ENCODE results near the gene PGLYRP1.

Gene PGLYRP1

DNA sequence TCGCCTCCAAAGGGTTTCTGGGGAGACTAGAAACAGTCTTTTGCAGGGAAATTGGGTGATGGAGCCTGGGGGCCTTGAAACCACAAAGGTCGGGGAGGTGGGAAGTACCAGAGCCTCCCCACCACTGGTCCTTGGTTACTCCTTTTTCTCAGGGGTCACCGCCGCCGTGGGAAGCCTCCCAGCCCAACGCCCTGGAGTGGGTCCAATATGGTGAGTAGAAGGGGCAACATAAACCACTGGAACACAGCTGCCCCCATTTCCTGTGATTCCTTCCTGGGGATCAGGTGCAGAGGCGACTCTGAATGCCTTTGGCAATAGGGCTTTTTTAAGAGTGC, 5.8 kb downstream of the PGLYRP1 start:
- no peak for TF ChIP-seq CTCF (IDR thresholded peaks at IDR 0.05; ENCODE audit: low read depth, low read length, missing control alignments)
- no peak for DNase-seq (ENCODE audit: low read depth)
- in situ Hi-C loops (cut with HindIII; ENCODE audit: low sequenced_read_pairs) = no loop called here
- H3K4me3 ChIP-seq (ENCODE audit: low read depth, low read length) = no peak overlapping the region

GRCh38 chr19:46016426-46017094, 6.3 kb downstream of the PGLYRP1 start:
- in situ Hi-C loops (cut with HindIII; ENCODE audit: low sequenced_read_pairs) = no loop called here
- peak overlapping the region; percentile 36 for H3K4me3 ChIP-seq (ENCODE audit: low read depth, low read length)
- DNase-seq (ENCODE audit: low read depth) = peak; percentile 62
- peak; percentile 78 for TF ChIP-seq CTCF (IDR thresholded peaks at IDR 0.05; ENCODE audit: low read depth, low read length, missing control alignments)

DNA sequence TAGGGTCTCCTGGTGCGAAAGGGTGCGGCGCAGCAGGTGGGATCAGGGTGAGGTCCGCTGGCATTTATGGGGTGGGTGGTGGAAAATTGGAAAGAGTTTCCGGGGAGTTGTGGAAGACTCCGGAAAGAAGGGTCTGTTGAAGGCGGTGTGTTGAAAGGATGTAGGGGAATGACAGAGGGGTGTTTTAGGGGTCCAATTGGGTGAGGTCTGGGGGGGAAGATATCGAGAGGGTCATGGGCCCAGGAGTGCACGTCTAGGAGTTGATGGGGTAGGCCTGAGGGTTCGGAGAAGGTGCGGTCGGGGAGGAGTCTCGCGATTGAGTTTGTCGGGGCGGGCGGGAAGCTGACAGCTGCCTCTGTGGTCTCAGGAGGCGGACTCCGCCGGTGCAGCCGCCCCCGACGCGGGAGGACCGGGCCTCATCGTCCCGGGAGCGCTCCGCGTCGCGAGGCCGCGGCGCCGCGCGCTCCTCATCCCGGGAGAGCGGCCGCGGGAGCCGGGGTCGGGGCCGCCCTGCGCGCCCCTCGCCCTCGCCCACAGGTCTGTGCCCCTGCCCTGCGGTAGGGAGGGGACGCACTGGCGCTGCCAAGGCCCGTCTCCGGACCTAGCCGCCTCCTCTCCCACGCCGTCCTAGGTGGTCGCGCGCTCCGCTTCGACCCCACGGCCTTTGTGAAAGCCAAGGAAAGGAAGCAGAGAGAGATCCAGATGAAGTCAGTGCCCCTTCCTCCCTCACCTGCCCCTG, 7.0 kb downstream of the PGLYRP1 start:
- DNase-seq (ENCODE audit: low read depth) = no peak
- peak overlapping the region; percentile 36 for H3K4me3 ChIP-seq (ENCODE audit: low read depth, low read length)
- TF ChIP-seq CTCF (IDR thresholded peaks at IDR 0.05; ENCODE audit: low read depth, low read length, missing control alignments) = no peak
- in situ Hi-C loops (cut with HindIII; ENCODE audit: low sequenced_read_pairs) = no loop called here

DNA sequence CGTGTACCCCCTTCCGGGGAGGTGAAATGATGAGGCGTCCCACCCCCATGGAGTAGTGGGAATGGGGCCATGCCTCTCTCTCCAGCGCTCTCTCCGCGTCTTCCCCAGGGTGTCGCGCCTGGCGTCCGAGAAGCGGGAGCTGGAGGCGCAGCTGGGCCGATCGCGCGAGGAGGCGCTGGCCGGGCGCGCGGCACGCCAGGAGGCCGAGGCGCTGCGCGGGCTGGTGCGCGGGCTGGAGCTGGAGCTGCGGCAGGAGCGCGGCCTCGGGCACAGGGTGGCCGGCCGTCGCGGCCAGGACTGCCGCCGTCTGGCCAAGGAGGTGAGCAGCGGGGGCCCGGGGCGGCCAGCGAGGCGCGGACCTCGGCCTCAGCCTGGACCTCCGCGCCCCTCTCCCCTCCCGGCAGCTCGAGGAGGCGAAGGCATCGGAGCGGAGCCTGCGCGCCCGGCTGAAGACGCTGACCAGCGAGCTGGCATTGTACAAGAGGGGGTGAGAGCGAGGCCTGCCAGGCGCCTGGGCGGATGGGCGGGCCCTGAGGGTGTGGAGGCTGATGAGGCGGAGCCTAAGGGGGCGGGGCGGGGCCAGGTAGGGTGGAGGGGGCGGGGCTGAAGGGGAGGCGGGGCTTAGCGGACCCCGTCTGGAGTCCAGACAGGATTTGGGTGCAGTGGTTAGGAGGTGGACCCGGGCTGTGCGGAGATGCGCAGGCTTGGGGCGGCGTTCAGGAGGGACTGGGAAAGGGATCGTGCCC, 7.7 kb downstream of the PGLYRP1 start:
- peak overlapping the region; percentile 15 for H3K4me3 ChIP-seq (ENCODE audit: low read depth, low read length)
- in situ Hi-C loops (cut with HindIII; ENCODE audit: low sequenced_read_pairs) = no loop called here
- DNase-seq (ENCODE audit: low read depth) = no peak
- no peak for TF ChIP-seq CTCF (IDR thresholded peaks at IDR 0.05; ENCODE audit: low read depth, low read length, missing control alignments)

GRCh38 chr19:46014534-46014933, 8.3 kb downstream of the PGLYRP1 start:
- TF ChIP-seq CTCF (IDR thresholded peaks at IDR 0.05; ENCODE audit: low read depth, low read length, missing control alignments) = no peak
- DNase-seq (ENCODE audit: low read depth) = no peak
- H3K4me3 ChIP-seq (ENCODE audit: low read depth, low read length) = no peak overlapping the region
- in situ Hi-C loops (cut with HindIII; ENCODE audit: low sequenced_read_pairs) = no loop called here

All from astrocyte of the cerebellum (primary cell).